Endodermal cell (in vitro differentiated cells): ENCODE data around the gene ALDH8A1. TPM values are rescaled to one million over a fixed set of nuclear protein-coding genes. Genes with fewer than 3 reads are reported as not detected.

Experiments used
- DNase-seq: peaks from one replicate; pipeline ENCODE4 v3.0.0-alpha.2; 2017
- H3K27ac ChIP-seq: 2 replicates; pipeline ENCODE4 v1.5.1; 2013; ENCODE audit warnings: mild to moderate bottlenecking, low read depth, low read length, moderate library complexity
- H3K27me3 ChIP-seq: 2 replicates; pipeline ENCODE4 v1.6.1; 2013; ENCODE audit warnings: mild to moderate bottlenecking, low read length, moderate library complexity; ENCODE audit not compliant: insufficient read depth, control insufficient read depth, poor library complexity, severe bottlenecking
- H3K36me3 ChIP-seq: 2 replicates; pipeline ENCODE4 v1.7.0; 2013; ENCODE audit warnings: mild to moderate bottlenecking, low read length, moderate library complexity; ENCODE audit not compliant: control insufficient read depth, insufficient read depth
- H3K4me1 ChIP-seq: one replicate; pipeline ENCODE4 v1.7.0; 2013; ENCODE audit warnings: low read length; ENCODE audit not compliant: control insufficient read depth, insufficient read depth
- H3K4me3 ChIP-seq: 2 replicates; pipeline ENCODE4 v1.5.1; 2013; ENCODE audit warnings: mild to moderate bottlenecking, low read length, moderate library complexity
- H3K9ac ChIP-seq: 2 replicates; pipeline ENCODE4 v1.6.1; 2013; ENCODE audit warnings: mild to moderate bottlenecking, low read length, moderate library complexity; ENCODE audit not compliant: poor library complexity, severe bottlenecking; ENCODE audit errors: extremely low read depth
- H3K9me3 ChIP-seq: 2 replicates; pipeline ENCODE4 v1.6.1; 2013; ENCODE audit warnings: mild to moderate bottlenecking, low read length, moderate library complexity; ENCODE audit not compliant: control insufficient read depth
- H3K27ac Mint-ChIP-seq: 2 replicates; pipeline ENCODE4 v1.8.0; 2020; ENCODE audit warnings: mixed read lengths
- H3K27me3 Mint-ChIP-seq: 2 replicates; pipeline ENCODE4 v1.8.0; 2021; ENCODE audit warnings: mild to moderate bottlenecking, mixed read lengths; ENCODE audit not compliant: insufficient read depth
- H3K36me3 Mint-ChIP-seq: 2 replicates; pipeline ENCODE4 v1.8.0; 2020; ENCODE audit warnings: low read depth, mixed read lengths
- H3K4me1 Mint-ChIP-seq: 2 replicates; pipeline ENCODE4 v1.8.0; 2020; ENCODE audit warnings: mixed read lengths
- H3K4me3 Mint-ChIP-seq: 2 replicates; pipeline ENCODE4 v1.8.0; 2020; ENCODE audit warnings: mild to moderate bottlenecking, moderate library complexity, mixed read lengths
- H3K9me3 Mint-ChIP-seq: 2 replicates; pipeline ENCODE4 v1.8.0; 2020; ENCODE audit warnings: mild to moderate bottlenecking, mixed read lengths
- CTCF ChIP-seq: fragments of 200-600 bp; sonication (generic); conservative IDR thresholded peaks from 2 replicates; pipeline ENCODE4 v1.5.0; 2021; ENCODE audit warnings: antibody characterized with exemption, mild to moderate bottlenecking
- WGBS, 2 experiments: methylation state at CpG; one replicate each; pipeline versions ENCODE4 v1.1.5 to v1.1.7; 2013; ENCODE audit warnings: missing lambda C conversion rate in 2 of 2, mixed read lengths in 1 of 2; ENCODE audit not compliant: insufficient coverage in 1 of 2, insufficient read length in 1 of 2; 5-methylcytosine and 5-hydroxymethylcytosine counted together
- total RNA-seq, 2 donors: library from RNA; stranded (reverse); fragmentation: NEBNext Ultra II Directional in 1 of 2; extraction: Animal tissue kit (Norgen Biotek cat#: 25700) in 1 of 2; gene quantifications; 2 replicates in 1 of 2; 3 replicates in 1 of 2; pipeline ENCODE4 v1.2.1, GENCODE V29; 2021

ALDH8A1 gene
- total RNA-seq, 2 donors from 2014 or later: not detected

DNA sequence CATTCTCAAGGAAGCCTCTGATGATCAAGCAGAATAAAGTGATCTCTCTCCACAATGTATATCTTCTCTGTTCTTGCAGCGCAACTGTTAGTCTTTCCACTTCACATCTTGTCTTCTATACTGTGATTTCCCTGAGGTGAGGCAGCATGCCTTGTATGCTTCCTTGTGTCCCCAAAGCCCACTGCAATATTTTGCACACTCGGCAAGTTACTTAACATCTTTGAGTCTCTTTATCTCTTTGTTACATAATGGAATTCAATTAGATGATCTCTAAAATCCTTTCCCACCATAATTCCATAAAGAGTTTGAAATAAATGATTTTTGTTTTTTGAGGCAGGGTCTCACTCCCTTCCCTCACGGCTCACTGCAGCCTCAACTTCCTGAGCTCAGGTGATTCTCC lies 40.4 kb upstream of the ALDH8A1 start:
- TF ChIP-seq CTCF: no peak
- H3K36me3 ChIP-seq: peaks cover 49% of the 10 kb centered on the region
- DNase-seq: no peak
- H3K36me3 Mint-ChIP-seq: peaks cover 15% of the 10 kb centered on the region
- H3K9me3 ChIP-seq: no peaks in the 10 kb centered on the region
- no peak overlapping the region for H3K9ac ChIP-seq
- no peaks in the 10 kb centered on the region for H3K4me1 ChIP-seq
- no peaks in the 10 kb centered on the region for H3K4me1 Mint-ChIP-seq
- H3K27me3 Mint-ChIP-seq: no peaks in the 10 kb centered on the region
- H3K27me3 ChIP-seq: no peaks in the 10 kb centered on the region
- no peak overlapping the region for H3K27ac ChIP-seq
- WGBS, 2 experiments: 92 to 94% methylated on average over 2 to 3 of the region's 3 CpGs
- no peak overlapping the region for H3K27ac Mint-ChIP-seq
- H3K4me3 Mint-ChIP-seq: no peak overlapping the region
- no peak overlapping the region for H3K4me3 ChIP-seq
- no peaks in the 10 kb centered on the region for H3K9me3 Mint-ChIP-seq

DNA sequence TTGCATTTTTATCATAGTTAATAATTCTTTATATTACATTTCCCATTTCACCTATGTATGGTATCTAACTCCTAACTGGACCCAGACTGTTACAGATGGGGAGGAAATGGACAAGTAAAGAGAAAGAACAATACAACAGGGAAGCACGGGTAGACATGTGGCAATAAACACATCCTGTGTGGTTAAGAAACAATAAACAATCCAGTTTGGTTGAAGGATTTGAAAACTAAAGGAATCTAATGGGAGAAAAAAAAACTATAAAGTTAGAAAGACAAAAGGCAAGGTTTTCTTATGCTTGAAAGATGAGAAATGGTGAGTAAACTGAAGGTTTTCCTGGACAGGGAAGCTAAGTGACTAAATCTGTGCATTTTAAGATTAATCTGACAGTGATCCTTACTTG lies 34.9 kb upstream of the ALDH8A1 start:
- peaks cover 58% of the 10 kb centered on the region for H3K36me3 ChIP-seq
- TF ChIP-seq CTCF: no peak
- Mint-ChIP-seq H3K4me3 (no peak overlapping the region), H3K27ac (no peak overlapping the region), H3K27me3 (no peaks in the 10 kb centered on the region), H3K36me3 (peaks cover 30% of the 10 kb centered on the region), H3K4me1 (peaks cover 4% of the 10 kb centered on the region), H3K9me3 (no peaks in the 10 kb centered on the region)
- no peaks in the 10 kb centered on the region for H3K27me3 ChIP-seq
- WGBS, 2 experiments: 82 to 100% methylated on average over 1 of the region's 1 CpG
- H3K9ac ChIP-seq: no peak overlapping the region
- no peaks in the 10 kb centered on the region for H3K9me3 ChIP-seq
- H3K27ac ChIP-seq: no peak overlapping the region
- no peaks in the 10 kb centered on the region for H3K4me1 ChIP-seq
- no peak overlapping the region for H3K4me3 ChIP-seq
- DNase-seq: no peak

GRCh38 chr6:134983823-134984222 lies 33.9 kb upstream of the ALDH8A1 start:
- no peak for DNase-seq
- no peaks in the 10 kb centered on the region for H3K4me1 ChIP-seq
- no peak overlapping the region for H3K9ac ChIP-seq
- Mint-ChIP-seq H3K36me3 (peaks cover 35% of the 10 kb centered on the region), H3K9me3 (no peaks in the 10 kb centered on the region), H3K27me3 (no peaks in the 10 kb centered on the region), H3K4me3 (no peak overlapping the region), H3K4me1 (peaks cover 4% of the 10 kb centered on the region), H3K27ac (no peak overlapping the region)
- H3K4me3 ChIP-seq: no peak overlapping the region
- no peaks in the 10 kb centered on the region for H3K9me3 ChIP-seq
- H3K36me3 ChIP-seq: peaks cover 65% of the 10 kb centered on the region
- H3K27me3 ChIP-seq: no peaks in the 10 kb centered on the region
- no peak for TF ChIP-seq CTCF
- 100% methylated on average over 2 of the region's 2 CpGs; no CpG with 5 or more reads in 1 of the 2 experiments for WGBS, 2 experiments
- H3K27ac ChIP-seq: no peak overlapping the region
